Hepatocyte (in vitro differentiated cells): ENCODE data around the gene NUP133. TPM values are rescaled to one million over a fixed set of nuclear protein-coding genes. Genes with fewer than 3 reads are reported as not detected.

Source experiments
- DNase-seq: peaks from one replicate; pipeline ENCODE4 v3.0.0-alpha.2; 2016; ENCODE audit warnings: low spot score
- H2AFZ ChIP-seq: fragments of 200-600 bp; sonication (generic); 2 replicates; pipeline ENCODE4 v1.6.0; 2016; ENCODE audit warnings: antibody characterized with exemption, mild to moderate bottlenecking
- H3K27ac ChIP-seq: fragments of 200-600 bp; sonication (generic); 2 replicates; pipeline ENCODE4 v1.5.1; 2016; ENCODE audit warnings: mild to moderate bottlenecking
- H3K27me3 ChIP-seq: fragments of 200-600 bp; sonication (generic); 2 replicates; pipeline ENCODE4 v1.6.1; 2016
- H3K36me3 ChIP-seq: fragments of 200-600 bp; sonication (generic); replicated peaks from 2 replicates; pipeline ENCODE4 v1.5.1; 2016; ENCODE audit warnings: low read depth; ENCODE audit not compliant: insufficient read depth
- H3K4me1 ChIP-seq: fragments of 200-600 bp; sonication (generic); 2 replicates; pipeline ENCODE4 v1.5.1; 2016; ENCODE audit warnings: mild to moderate bottlenecking, moderate library complexity; ENCODE audit not compliant: insufficient read depth
- H3K4me2 ChIP-seq: fragments of 200-600 bp; sonication (generic); 2 replicates; pipeline ENCODE4 v1.6.0; 2016
- H3K4me3 ChIP-seq: fragments of 200-600 bp; sonication (generic); 2 replicates; pipeline ENCODE4 v1.5.1; 2016; ENCODE audit warnings: mild to moderate bottlenecking
- H3K79me2 ChIP-seq: fragments of 200-600 bp; sonication (generic); 2 replicates; pipeline ENCODE4 v1.6.0; 2017; ENCODE audit warnings: mild to moderate bottlenecking
- H3K9me2 ChIP-seq: fragments of 200-600 bp; sonication (generic); replicated peaks from 2 replicates; pipeline ENCODE4 v1.6.0; 2017; ENCODE audit warnings: mild to moderate bottlenecking; ENCODE audit not compliant: insufficient read depth
- H3K9me3 ChIP-seq: fragments of 200-600 bp; sonication (generic); 2 replicates; pipeline ENCODE4 v1.5.1; 2016; ENCODE audit warnings: low read depth, mild to moderate bottlenecking
- H4K20me1 ChIP-seq: fragments of 200-600 bp; sonication (generic); 2 replicates; pipeline ENCODE4 v1.6.0; 2016; ENCODE audit warnings: mild to moderate bottlenecking; ENCODE audit not compliant: insufficient read depth, poor library complexity, severe bottlenecking
- CTCF ChIP-seq: fragments of 200-600 bp; sonication (generic); IDR thresholded peaks from 2 replicates; pipeline ENCODE4 v1.5.1; 2016; ENCODE audit warnings: antibody characterized with exemption, mild to moderate bottlenecking; ENCODE audit not compliant: poor library complexity
- EZH2 ChIP-seq: fragments of 200-600 bp; sonication (generic); IDR thresholded peaks from 2 replicates; pipeline ENCODE4 v1.6.1; 2016; ENCODE audit warnings: antibody characterized with exemption, mild to moderate bottlenecking, borderline replicate concordance
- EZH2phosphoT487 ChIP-seq: fragments of 200-600 bp; sonication (generic); IDR thresholded peaks from one replicate; pipeline ENCODE4 v1.6.1; 2018; ENCODE audit warnings: antibody characterized with exemption, mild to moderate bottlenecking, low read depth, moderate library complexity; ENCODE audit not compliant: unreplicated experiment, severe bottlenecking
- WGBS: methylation state at CpG from one replicate; pipeline ENCODE4 v1.1.6; 2016; ENCODE audit warnings: low lambda C conversion rate; ENCODE audit errors: missing lambda C conversion rate; 5-methylcytosine and 5-hydroxymethylcytosine counted together
- polyA plus RNA-seq: library from polyadenylated mRNA; unstranded; fragments of >200 nt; fragmentation: Nextera tagmentation; extraction: Ambion mirVana; gene quantifications from 2 replicates; pipeline ENCODE4 v1.2.1, GENCODE V29; 2016
- total RNA-seq: library from RNA; depleted of rRNA; stranded (reverse); fragments of >200 nt; gene quantifications from 2 replicates; pipeline ENCODE4 v1.2.3, GENCODE V29; 2014

The NUP133 gene
- total and polyA plus RNA-seq, 2 experiments from 2014 or later = 18.8 to 33.2 TPM

- H3K4me2 ChIP-seq = no peak overlapping the region
- no peaks in the 10 kb centered on the region for H4K20me1 ChIP-seq
Observed at GRCh38 chr1:229459815-229460214, 48.3 kb downstream of the NUP133 start.

GRCh38 chr1:229457436-229457835 lies 50.7 kb downstream of the NUP133 start:
- no peaks in the 10 kb centered on the region for H3K9me2 ChIP-seq
- no peaks in the 10 kb centered on the region for H4K20me1 ChIP-seq
- H3K4me1 ChIP-seq = no peaks in the 10 kb centered on the region
- TF ChIP-seq EZH2phosphoT487 (no peak), CTCF (no peak), EZH2 (no peak)
- 93% methylated on average over 4 of the region's 4 CpGs for WGBS
- H3K9me3 ChIP-seq = no peaks in the 10 kb centered on the region
- no peaks in the 10 kb centered on the region for H3K36me3 ChIP-seq
- H3K27me3 ChIP-seq = no peaks in the 10 kb centered on the region
- DNase-seq = no peak
- no peaks in the 10 kb centered on the region for H3K79me2 ChIP-seq
- no peak overlapping the region for H3K4me3 ChIP-seq
- no peak overlapping the region for H3K4me2 ChIP-seq
- H3K27ac ChIP-seq = no peak overlapping the region
- H2AFZ ChIP-seq = no peak overlapping the region

More at GRCh38 chr1:229459815-229460214, 48.3 kb downstream of the NUP133 start:
- H3K27ac ChIP-seq = no peak overlapping the region
- no peak for TF ChIP-seq CTCF
- no peak for TF ChIP-seq EZH2phosphoT487
- no peak for TF ChIP-seq EZH2
- H3K4me3 ChIP-seq = no peak overlapping the region
- no peaks in the 10 kb centered on the region for H3K4me1 ChIP-seq
- H3K9me2 ChIP-seq = no peaks in the 10 kb centered on the region
- H3K36me3 ChIP-seq = no peaks in the 10 kb centered on the region
- H3K9me3 ChIP-seq = no peaks in the 10 kb centered on the region
- H3K27me3 ChIP-seq = no peaks in the 10 kb centered on the region
- no peak for DNase-seq
- H3K79me2 ChIP-seq = no peaks in the 10 kb centered on the region
- WGBS = 100% methylated on average over 3 of the region's 3 CpGs
- no peak overlapping the region for H2AFZ ChIP-seq

GRCh38 chr1:229456016-229456415 lies 52.1 kb downstream of the NUP133 start:
- WGBS = 96% methylated on average over 3 of the region's 3 CpGs
- H3K4me3 ChIP-seq = no peak overlapping the region
- no peaks in the 10 kb centered on the region for H3K9me2 ChIP-seq
- no peak overlapping the region for H3K27ac ChIP-seq
- H2AFZ ChIP-seq = no peak overlapping the region
- H3K36me3 ChIP-seq = no peaks in the 10 kb centered on the region
- no peaks in the 10 kb centered on the region for H3K79me2 ChIP-seq
- H3K4me2 ChIP-seq = no peak overlapping the region
- DNase-seq = no peak
- H3K9me3 ChIP-seq = no peaks in the 10 kb centered on the region
- TF ChIP-seq EZH2 (no peak), EZH2phosphoT487 (no peak), CTCF (no peak)
- no peaks in the 10 kb centered on the region for H4K20me1 ChIP-seq
- no peaks in the 10 kb centered on the region for H3K4me1 ChIP-seq
- H3K27me3 ChIP-seq = no peaks in the 10 kb centered on the region

- H2AFZ ChIP-seq = no peak overlapping the region
- H3K36me3 ChIP-seq = no peaks in the 10 kb centered on the region
- H3K27ac ChIP-seq = no peak overlapping the region
- H3K27me3 ChIP-seq = no peaks in the 10 kb centered on the region
- no peaks in the 10 kb centered on the region for H4K20me1 ChIP-seq
- H3K4me3 ChIP-seq = no peak overlapping the region
- H3K4me2 ChIP-seq = no peak overlapping the region
- WGBS = 87% methylated on average over 4 of the region's 4 CpGs
- no peaks in the 10 kb centered on the region for H3K9me3 ChIP-seq
- peak; percentile 48 for DNase-seq
- H3K4me1 ChIP-seq = no peaks in the 10 kb centered on the region
- TF ChIP-seq EZH2 (no peak), EZH2phosphoT487 (no peak), CTCF (no peak)
- H3K79me2 ChIP-seq = no peaks in the 10 kb centered on the region
- no peaks in the 10 kb centered on the region for H3K9me2 ChIP-seq
Observed at GRCh38 chr1:229454056-229454455, 54.1 kb downstream of the NUP133 start.
